ENCODE data around the gene SCARB2. TPM values are rescaled to one million over a fixed set of nuclear protein-coding genes. Genes with fewer than 3 reads are reported as not detected.
"Not testable (repeated sequence)": the region's sequence is repeated elsewhere in the genome, so short reads cannot be mapped to it uniquely, and the experiment has no call there.

The SCARB2 gene
- total RNA-seq, 2 experiments from 2014 or later = 3.3 to 4.6 TPM

GRCh38 chr4:76246025-76246424 lies 32.4 kb upstream of the SCARB2 start:
- POLR2A ChIA-PET = no interaction called here
- peaks cover 2% of the 10 kb centered on the region for H3K4me1 Mint-ChIP-seq
- H3K27me3 Mint-ChIP-seq = peaks cover 35% of the 10 kb centered on the region
- ATAC-seq = no peak
- H3K27ac Mint-ChIP-seq = no peak overlapping the region
- no peaks in the 10 kb centered on the region for H3K36me3 Mint-ChIP-seq (ENCODE audit: low read depth)
- DNase-seq = no peak
- CTCF ChIA-PET = interaction anchor here (0.8 to 1.0 kb wide), 2 partner anchors 54 to 66 kb away, joined by 3 read pairs; no protein-coding TSS in a partner anchor
- intact Hi-C loops (cut with DNase I, micrococcal nuclease) = no loop called here
- H3K4me3 Mint-ChIP-seq = no peak overlapping the region
- peaks cover 4% of the 10 kb centered on the region for H3K9me3 Mint-ChIP-seq (ENCODE audit: low read depth)

- POLR2A ChIA-PET; H3K4me3 Mint-ChIP-seq; DNase-seq; H3K4me1 Mint-ChIP-seq; intact Hi-C loops (cut with DNase I, micrococcal nuclease); H3K36me3 Mint-ChIP-seq (ENCODE audit: low read depth); CTCF ChIA-PET; H3K27ac Mint-ChIP-seq; ATAC-seq: not testable (repeated sequence)
- Mint-ChIP-seq H3K27me3 (peaks cover 17% of the 10 kb centered on the region), H3K9me3 (ENCODE audit: low read depth) (peaks cover 18% of the 10 kb centered on the region)
Observed at GRCh38 chr4:76243877-76244276, 30.3 kb upstream of the SCARB2 start.

GRCh38 chr4:76240236-76240635 lies 26.6 kb upstream of the SCARB2 start:
- CTCF ChIA-PET = interaction anchor here (0.9 to 1.3 kb wide), 2 partner anchors 61 to 89 kb away, joined by 3 to 4 read pairs; no protein-coding TSS in a partner anchor

GRCh38 chr4:76238701-76239100 lies 25.1 kb upstream of the SCARB2 start:
- no peak for ATAC-seq
- peaks cover 6% of the 10 kb centered on the region for H3K27me3 Mint-ChIP-seq
- no peak overlapping the region for H3K4me3 Mint-ChIP-seq
- intact Hi-C loops (cut with DNase I, micrococcal nuclease) = no loop called here
- ChIA-PET POLR2A (no interaction called here), CTCF (no interaction called here)
- H3K9me3 Mint-ChIP-seq (ENCODE audit: low read depth) = peaks cover 24% of the 10 kb centered on the region
- no peak for DNase-seq
- no peaks in the 10 kb centered on the region for H3K4me1 Mint-ChIP-seq
- peaks cover 3% of the 10 kb centered on the region for H3K36me3 Mint-ChIP-seq (ENCODE audit: low read depth)
- no peak overlapping the region for H3K27ac Mint-ChIP-seq

More at GRCh38 chr4:76240236-76240635, 26.6 kb upstream of the SCARB2 start:
- DNase-seq (no peak), ATAC-seq (no peak)
- H3K4me1 Mint-ChIP-seq = no peaks in the 10 kb centered on the region
- peaks cover 24% of the 10 kb centered on the region for H3K9me3 Mint-ChIP-seq (ENCODE audit: low read depth)
- H3K36me3 Mint-ChIP-seq (ENCODE audit: low read depth) = peaks cover 3% of the 10 kb centered on the region
- no peak overlapping the region for H3K27ac Mint-ChIP-seq
- no peak overlapping the region for H3K4me3 Mint-ChIP-seq
- peaks cover 10% of the 10 kb centered on the region for H3K27me3 Mint-ChIP-seq
- intact Hi-C loops (cut with DNase I, micrococcal nuclease) = no loop called here
- POLR2A ChIA-PET = no interaction called here

GRCh38 chr4:76238236-76238635 lies 24.6 kb upstream of the SCARB2 start:
- peaks cover 6% of the 10 kb centered on the region for H3K27me3 Mint-ChIP-seq
- H3K9me3 Mint-ChIP-seq (ENCODE audit: low read depth) = peaks cover 24% of the 10 kb centered on the region
- intact Hi-C loops (cut with DNase I, micrococcal nuclease) = no loop called here
- DNase-seq (no peak), ATAC-seq (no peak)
- ChIA-PET CTCF (interaction anchor here (0.7 to 0.8 kb wide), 2 partner anchors 16 to 26 kb away, joined by 3 read pairs; no protein-coding TSS in a partner anchor), POLR2A (no interaction called here)
- H3K4me3 Mint-ChIP-seq = no peak overlapping the region
- no peak overlapping the region for H3K27ac Mint-ChIP-seq
- no peaks in the 10 kb centered on the region for H3K4me1 Mint-ChIP-seq
- H3K36me3 Mint-ChIP-seq (ENCODE audit: low read depth) = peaks cover 3% of the 10 kb centered on the region

GRCh38 chr4:76235915-76236314 lies 22.3 kb upstream of the SCARB2 start:
- no peaks in the 10 kb centered on the region for H3K4me1 Mint-ChIP-seq
- no peaks in the 10 kb centered on the region for H3K27me3 Mint-ChIP-seq
- no peak for ATAC-seq
- POLR2A ChIA-PET = interaction anchor here (0.5 kb wide), 1 partner anchor 55 kb away, joined by 3 read pairs; no protein-coding TSS in a partner anchor
- peaks cover 19% of the 10 kb centered on the region for H3K9me3 Mint-ChIP-seq (ENCODE audit: low read depth)
- H3K27ac Mint-ChIP-seq = no peak overlapping the region
- intact Hi-C loops (cut with DNase I, micrococcal nuclease) = no loop called here
- CTCF ChIA-PET = interaction anchor here (1.7 to 1.9 kb wide), 2 partner anchors 15 to 56 kb away, joined by 5 to 6 read pairs; partner anchors contain the start of gene FAM47E
- H3K36me3 Mint-ChIP-seq (ENCODE audit: low read depth) = peaks cover 3% of the 10 kb centered on the region
- no peak for DNase-seq
- H3K4me3 Mint-ChIP-seq = no peak overlapping the region

- POLR2A ChIA-PET = no interaction called here
- no peak for ATAC-seq
- H3K9me3 Mint-ChIP-seq (ENCODE audit: low read depth) = peaks cover 13% of the 10 kb centered on the region
Observed at GRCh38 chr4:76235407-76235806, 21.8 kb upstream of the SCARB2 start.

GRCh38 chr4:76234679-76235044 lies 21.0 kb upstream of the SCARB2 start:
- intact Hi-C loops (cut with DNase I, micrococcal nuclease) = no loop called here
- no peak overlapping the region for H3K27ac Mint-ChIP-seq
- POLR2A ChIA-PET = no interaction called here
- H3K4me3 Mint-ChIP-seq = no peak overlapping the region
- no peaks in the 10 kb centered on the region for H3K4me1 Mint-ChIP-seq
- no peaks in the 10 kb centered on the region for H3K36me3 Mint-ChIP-seq (ENCODE audit: low read depth)
- no peak for ATAC-seq
- DNase-seq = no peak
- peaks cover 7% of the 10 kb centered on the region for H3K9me3 Mint-ChIP-seq (ENCODE audit: low read depth)
- CTCF ChIA-PET = interaction anchor here (1.7 kb wide), 1 partner anchor 55 kb away, joined by 6 read pairs; no protein-coding TSS in a partner anchor
- no peaks in the 10 kb centered on the region for H3K27me3 Mint-ChIP-seq

More at GRCh38 chr4:76235407-76235806, 21.8 kb upstream of the SCARB2 start:
- Mint-ChIP-seq H3K4me3 (no peak overlapping the region), H3K27me3 (no peaks in the 10 kb centered on the region), H3K27ac (no peak overlapping the region), H3K4me1 (no peaks in the 10 kb centered on the region), H3K36me3 (ENCODE audit: low read depth) (no peaks in the 10 kb centered on the region)
- CTCF ChIA-PET = interaction anchor here (1.7 to 1.9 kb wide), 2 partner anchors 15 to 56 kb away, joined by 5 to 6 read pairs; partner anchors contain the start of gene FAM47E
- DNase-seq = no peak
- intact Hi-C loops (cut with DNase I, micrococcal nuclease) = no loop called here

GRCh38 chr4:76233967-76234678 lies 20.5 kb upstream of the SCARB2 start:
- CTCF ChIA-PET = no interaction called here

GRCh38 chr4:76233529-76233928 lies 19.9 kb upstream of the SCARB2 start:
- no peak overlapping the region for H3K4me3 Mint-ChIP-seq
- no peak for ATAC-seq
- H3K27me3 Mint-ChIP-seq = peaks cover 1% of the 10 kb centered on the region
- no peak overlapping the region for H3K27ac Mint-ChIP-seq
- ChIA-PET POLR2A (no interaction called here), CTCF (no interaction called here)
- intact Hi-C loops (cut with DNase I, micrococcal nuclease) = no loop called here
- no peaks in the 10 kb centered on the region for H3K4me1 Mint-ChIP-seq
- no peak for DNase-seq
- H3K36me3 Mint-ChIP-seq (ENCODE audit: low read depth) = no peaks in the 10 kb centered on the region
- peaks cover 15% of the 10 kb centered on the region for H3K9me3 Mint-ChIP-seq (ENCODE audit: low read depth)

More at GRCh38 chr4:76233967-76234678, 20.5 kb upstream of the SCARB2 start:
- ATAC-seq (no peak), DNase-seq (no peak)
- Mint-ChIP-seq H3K4me1 (no peaks in the 10 kb centered on the region), H3K27ac (no peak overlapping the region), H3K36me3 (ENCODE audit: low read depth) (no peaks in the 10 kb centered on the region), H3K27me3 (peaks cover 1% of the 10 kb centered on the region), H3K9me3 (ENCODE audit: low read depth) (peaks cover 11% of the 10 kb centered on the region), H3K4me3 (no peak overlapping the region)
- POLR2A ChIA-PET = no interaction called here
- intact Hi-C loops (cut with DNase I, micrococcal nuclease) = no loop called here

- no peak for DNase-seq
- H3K27ac Mint-ChIP-seq = no peak overlapping the region
Observed at GRCh38 chr4:76233083-76233482, 19.5 kb upstream of the SCARB2 start.

GRCh38 chr4:76232681-76233080 lies 19.1 kb upstream of the SCARB2 start:
- Mint-ChIP-seq H3K27me3 (peaks cover 4% of the 10 kb centered on the region), H3K4me1 (no peaks in the 10 kb centered on the region), H3K9me3 (ENCODE audit: low read depth) (peaks cover 17% of the 10 kb centered on the region), H3K27ac (no peak overlapping the region), H3K4me3 (no peak overlapping the region), H3K36me3 (ENCODE audit: low read depth) (peaks cover 3% of the 10 kb centered on the region)
- no peak for ATAC-seq
- DNase-seq = no peak
- ChIA-PET POLR2A (no interaction called here), CTCF (no interaction called here)
- intact Hi-C loops (cut with DNase I, micrococcal nuclease) = no loop called here

More at GRCh38 chr4:76233083-76233482, 19.5 kb upstream of the SCARB2 start:
- Mint-ChIP-seq H3K36me3 (ENCODE audit: low read depth) (no peaks in the 10 kb centered on the region), H3K4me1 (no peaks in the 10 kb centered on the region), H3K27me3 (peaks cover 1% of the 10 kb centered on the region), H3K4me3 (no peak overlapping the region), H3K9me3 (ENCODE audit: low read depth) (peaks cover 15% of the 10 kb centered on the region)
- CTCF ChIA-PET = no interaction called here
- no peak for ATAC-seq
- POLR2A ChIA-PET = no interaction called here
- intact Hi-C loops (cut with DNase I, micrococcal nuclease) = no loop called here
